GM23338 (cell line): ENCODE measurements around the gene GGA1. TPM values are rescaled to one million over a fixed set of nuclear protein-coding genes. Genes with fewer than 3 reads are reported as not detected.
A peak's percentile ranks its signal among the peaks of the same experiment; 100 is the strongest.

Experiments
- ATAC-seq: fragments of 200-7000 bp; cut with Tn5 transposase; 3 replicates; pipeline ENCODE4 v1.9.1; 2020
- DNase-seq: peaks from one replicate; pipeline ENCODE4 v3.0.0-alpha.2; 2015; ENCODE audit warnings: low spot score
- H2AFZ ChIP-seq: fragments of 200-600 bp; sonication (generic); 2 replicates; pipeline ENCODE4 v1.8.0; 2016; ENCODE audit warnings: antibody characterized with exemption, mild to moderate bottlenecking, moderate library complexity
- H3F3A ChIP-seq: fragments of 200-600 bp; sonication (generic); replicated peaks from 2 replicates; pipeline ENCODE4 v1.8.0; 2017; ENCODE audit warnings: antibody characterized with exemption, mixed run types, low read depth
- H3K27ac ChIP-seq: fragments of 200-600 bp; sonication (generic); 2 replicates; pipeline ENCODE4 v1.6.1; 2016; ENCODE audit warnings: low read depth
- H3K27me3 ChIP-seq: fragments of 200-600 bp; sonication (generic); 2 replicates; pipeline ENCODE4 v1.8.0; 2016; ENCODE audit warnings: mild to moderate bottlenecking, mixed run types, moderate library complexity; ENCODE audit not compliant: insufficient read depth
- H3K36me3 ChIP-seq: fragments of 200-600 bp; sonication (generic); 2 replicates; pipeline ENCODE4 v1.8.0; 2016; ENCODE audit warnings: mild to moderate bottlenecking; ENCODE audit not compliant: insufficient read depth
- H3K4me1 ChIP-seq: fragments of 200-600 bp; sonication (generic); 2 replicates; pipeline ENCODE4 v1.8.0; 2016; ENCODE audit warnings: mild to moderate bottlenecking, moderate library complexity; ENCODE audit not compliant: insufficient read depth
- H3K4me2 ChIP-seq: fragments of 200-600 bp; sonication (generic); 2 replicates; pipeline ENCODE4 v1.7.1; 2017; ENCODE audit warnings: mixed run types
- H3K4me3 ChIP-seq: fragments of 200-600 bp; sonication (generic); 2 replicates; pipeline ENCODE4 v1.6.1; 2016; ENCODE audit warnings: mixed run types
- H3K79me2 ChIP-seq: fragments of 200-600 bp; sonication (generic); replicated peaks from 2 replicates; pipeline ENCODE4 v1.8.0; 2017; ENCODE audit warnings: mild to moderate bottlenecking; ENCODE audit not compliant: insufficient read depth
- H3K9me2 ChIP-seq: fragments of 200-600 bp; sonication (generic); 2 replicates; pipeline ENCODE4 v1.8.0; 2017; ENCODE audit not compliant: insufficient read depth
- H4K20me1 ChIP-seq: fragments of 200-600 bp; sonication (generic); replicated peaks from 2 replicates; pipeline ENCODE4 v1.8.0; 2017; ENCODE audit warnings: mild to moderate bottlenecking; ENCODE audit not compliant: insufficient read depth
- H3K27ac Mint-ChIP-seq: 2 replicates; pipeline ENCODE4 v1.8.0; 2020; ENCODE audit warnings: inconsistent platforms, mild to moderate bottlenecking, moderate library complexity, mixed read lengths
- H3K27me3 Mint-ChIP-seq: 3 replicates; pipeline ENCODE4 v1.8.0; 2022; ENCODE audit warnings: low read depth, mild to moderate bottlenecking, moderate library complexity, mixed read lengths, inconsistent platforms; ENCODE audit not compliant: insufficient read depth, poor library complexity
- H3K36me3 Mint-ChIP-seq: 3 replicates; pipeline ENCODE4 v1.8.0; 2021; ENCODE audit warnings: low read depth, mild to moderate bottlenecking, inconsistent platforms, moderate library complexity, mixed read lengths
- H3K4me1 Mint-ChIP-seq: 3 replicates; pipeline ENCODE4 v1.8.0; 2020; ENCODE audit warnings: mild to moderate bottlenecking, inconsistent platforms, mixed read lengths
- H3K4me3 Mint-ChIP-seq: 3 replicates; pipeline ENCODE4 v1.8.0; 2021; ENCODE audit warnings: moderate library complexity, mild to moderate bottlenecking, inconsistent platforms, mixed read lengths
- H3K9me3 Mint-ChIP-seq: 3 replicates; pipeline ENCODE4 v1.8.0; 2020; ENCODE audit warnings: moderate library complexity, mild to moderate bottlenecking, inconsistent platforms, mixed read lengths
- CTCF ChIP-seq, 2 experiments: fragments of 200-600 bp in 1 of 2; sonication (generic) in 1 of 2; conservative IDR thresholded peaks; 2 replicates each; pipeline versions ENCODE4 v1.5.1 to v1.6.1; 2016 to 2017; ENCODE audit warnings: antibody characterized with exemption in 2 of 2, low read depth in 2 of 2, mild to moderate bottlenecking in 2 of 2, moderate library complexity in 1 of 2
- ETS1 ChIP-seq: IDR thresholded peaks from 2 replicates; pipeline ENCODE4 v1.6.1; 2016; ENCODE audit warnings: antibody characterized with exemption
- EZH2 ChIP-seq: fragments of 200-600 bp; sonication (generic); IDR thresholded peaks from one replicate; pipeline ENCODE4 v1.8.0; 2017; ENCODE audit warnings: antibody characterized with exemption, mild to moderate bottlenecking, low read depth; ENCODE audit not compliant: unreplicated experiment
- NANOG ChIP-seq: IDR thresholded peaks from 2 replicates; pipeline ENCODE4 v1.6.1; 2016; ENCODE audit warnings: antibody characterized with exemption, borderline replicate concordance
- POLR2AphosphoS5 ChIP-seq: IDR thresholded peaks from 2 replicates; pipeline ENCODE4 v1.6.1; 2016; ENCODE audit warnings: antibody characterized with exemption, low read depth
- REST ChIP-seq: IDR thresholded peaks from one replicate; pipeline ENCODE4 v1.6.1; 2018; ENCODE audit warnings: antibody characterized with exemption; ENCODE audit not compliant: unreplicated experiment
- ZNF462 ChIP-seq: fragments of 250-450 bp; sonication (Bioruptor Pico); IDR thresholded peaks from 2 replicates; pipeline ENCODE4 v1.5.0; 2020; ENCODE audit warnings: mild to moderate bottlenecking, moderate library complexity
- polyA plus RNA-seq: library from polyadenylated mRNA; unstranded; fragments of >200 nt; fragmentation: Nextera tagmentation; extraction: Ambion mirVana; gene quantifications from 2 replicates; pipeline ENCODE4 v1.2.1, GENCODE V29; 2016
- total RNA-seq: library from RNA; depleted of rRNA; stranded (reverse); fragments of >200 nt; shearing (Covaris generic); gene quantifications from 2 replicates; pipeline ENCODE4 v1.2.3, GENCODE V29; 2014

The GGA1 gene
- total and polyA plus RNA-seq, 2 experiments from 2014 or later = 36.9 to 57.1 TPM

- TF ChIP-seq ETS1 (no peak), CTCF (conservative IDR thresholded peaks at IDR 0.05; ENCODE audit: low read depth in 2 of 2) (no peak)
Observed at GRCh38 chr22:37563153-37564081, 45.2 kb upstream of the GGA1 start (continued).

GRCh38 chr22:37564111-37564711, 44.4 kb upstream of the GGA1 start:
- Histone ChIP-seq H3F3A (peaks cover 9% of the 10 kb centered on the region; the same call in 1 of the 2 replicates), H3K4me2 (peak overlapping the region; percentile 22; the same call in 1 of the 2 replicates), H3K4me3 (no peak overlapping the region), H3K27ac (0 out of 2 replicates have a peak overlapping the region, but pooled peaks have one; percentile 30), H2AFZ (no peak overlapping the region), H3K4me1 (peaks cover 31% of the 10 kb centered on the region), H3K27me3 (peaks cover 24% of the 10 kb centered on the region), H3K9me2 (no peaks in the 10 kb centered on the region), H3K36me3 (no peaks in the 10 kb centered on the region), H4K20me1 (no peaks in the 10 kb centered on the region), H3K79me2 (peaks cover 17% of the 10 kb centered on the region)
- no peak for ATAC-seq
- no peak for DNase-seq
- H3K9me3 Mint-ChIP-seq = no peaks in the 10 kb centered on the region; the same call in 2 of the 3 replicates
- H3K27ac Mint-ChIP-seq = no peak overlapping the region
- peaks cover 46% of the 10 kb centered on the region for H3K4me1 Mint-ChIP-seq
- peaks cover 34% of the 10 kb centered on the region for H3K27me3 Mint-ChIP-seq
- no peak overlapping the region for H3K4me3 Mint-ChIP-seq
- H3K36me3 Mint-ChIP-seq = peaks cover 14% of the 10 kb centered on the region
- TF ChIP-seq ZNF462 (CRISPR knock-in tag) (no peak), POLR2AphosphoS5 (no peak), ETS1 (no peak), REST (no peak), EZH2 (no peak), NANOG (no peak)
